IPS DF 6.9 (cell line): ENCODE measurements around the gene INAFM2.

Experiments
- DNase-seq: peaks from one replicate; pipeline ENCODE4 v3.0.0-alpha.2; 2013; ENCODE audit warnings: low read depth, low spot score
- H3K27ac ChIP-seq: one replicate; pipeline ENCODE4 v1.5.1; 2013; ENCODE audit warnings: low read length, control low read depth
- H3K27me3 ChIP-seq: 2 replicates; pipeline ENCODE4 v1.6.1; 2013; ENCODE audit warnings: mild to moderate bottlenecking, low read length; ENCODE audit not compliant: control insufficient read depth, insufficient read depth
- H3K36me3 ChIP-seq: 2 replicates; pipeline ENCODE4 v1.6.1; 2013; ENCODE audit warnings: low read length; ENCODE audit not compliant: control insufficient read depth, insufficient read depth
- H3K4me1 ChIP-seq: 2 replicates; pipeline ENCODE4 v1.6.1; 2013; ENCODE audit warnings: low read length; ENCODE audit not compliant: control insufficient read depth, insufficient read depth
- H3K4me3 ChIP-seq: 2 replicates; pipeline ENCODE4 v1.5.1; 2013; ENCODE audit warnings: mild to moderate bottlenecking, low read length
- H3K9me3 ChIP-seq: 2 replicates; pipeline ENCODE4 v1.6.1; 2013; ENCODE audit warnings: low read length, inconsistent platforms; ENCODE audit not compliant: control insufficient read depth, insufficient read depth
- WGBS: extraction: QIAGEN DNeasy Blood & Tissue Kit; methylation state at CpG from one replicate; pipeline ENCODE4 v1.1.7; 2013; ENCODE audit warnings: mixed read lengths, missing lambda C conversion rate; ENCODE audit not compliant: insufficient read length, insufficient coverage; 5-methylcytosine and 5-hydroxymethylcytosine counted together

Gene INAFM2

DNA sequence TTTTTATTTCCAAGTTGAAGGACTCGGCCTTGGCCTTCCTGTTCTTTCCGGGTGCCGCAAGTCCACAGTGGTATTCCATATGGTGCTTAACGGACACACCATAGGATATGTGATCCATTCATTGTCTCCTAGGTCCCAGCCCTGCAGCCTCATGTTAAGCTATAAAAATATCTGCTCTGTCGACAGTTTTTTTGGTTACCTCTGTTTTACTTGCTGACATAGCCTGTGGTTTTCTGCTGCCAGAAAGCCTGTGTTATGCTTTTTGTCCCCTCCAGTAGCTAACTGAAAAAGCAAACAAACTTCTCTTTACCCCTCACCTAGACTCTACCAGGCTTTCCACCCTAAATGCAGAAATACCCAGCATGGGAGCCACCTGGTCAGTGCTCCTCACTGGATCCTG lies 5.3 kb downstream of the INAFM2 start:
- no peaks in the 10 kb centered on the region for H3K27me3 ChIP-seq
- no CpG with 5 or more reads among the region's 5 CpGs for WGBS
- H3K36me3 ChIP-seq = no peaks in the 10 kb centered on the region
- H3K4me3 ChIP-seq = no peak overlapping the region
- DNase-seq = no peak
- H3K4me1 ChIP-seq = peaks cover 8% of the 10 kb centered on the region
- H3K27ac ChIP-seq = no peak overlapping the region
- H3K9me3 ChIP-seq = no peaks in the 10 kb centered on the region

DNA sequence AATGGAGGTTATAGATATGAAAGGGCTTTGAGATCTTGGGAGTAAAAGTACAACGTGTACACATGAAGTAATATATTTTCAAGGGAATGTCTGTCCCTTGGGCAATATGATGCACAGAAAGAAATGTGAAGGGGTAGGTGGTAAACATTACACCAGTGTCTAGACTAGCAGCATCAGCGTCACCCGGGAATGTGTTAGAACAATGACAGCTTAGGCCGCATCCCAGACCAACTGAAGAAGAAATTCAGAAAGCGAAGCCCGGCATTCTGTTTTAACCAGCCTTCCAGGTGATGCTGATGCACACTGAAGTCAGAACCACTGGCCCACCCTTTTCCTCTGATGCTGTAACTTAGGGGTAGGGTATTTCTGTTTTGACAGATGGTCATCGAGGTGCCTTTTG lies 6.3 kb downstream of the INAFM2 start:
- Histone ChIP-seq H3K4me1 (peaks cover 8% of the 10 kb centered on the region), H3K4me3 (no peak overlapping the region), H3K9me3 (no peaks in the 10 kb centered on the region), H3K27me3 (no peaks in the 10 kb centered on the region), H3K27ac (no peak overlapping the region), H3K36me3 (no peaks in the 10 kb centered on the region)
- no peak for DNase-seq
- WGBS = no CpG with 5 or more reads among the region's 7 CpGs

DNA sequence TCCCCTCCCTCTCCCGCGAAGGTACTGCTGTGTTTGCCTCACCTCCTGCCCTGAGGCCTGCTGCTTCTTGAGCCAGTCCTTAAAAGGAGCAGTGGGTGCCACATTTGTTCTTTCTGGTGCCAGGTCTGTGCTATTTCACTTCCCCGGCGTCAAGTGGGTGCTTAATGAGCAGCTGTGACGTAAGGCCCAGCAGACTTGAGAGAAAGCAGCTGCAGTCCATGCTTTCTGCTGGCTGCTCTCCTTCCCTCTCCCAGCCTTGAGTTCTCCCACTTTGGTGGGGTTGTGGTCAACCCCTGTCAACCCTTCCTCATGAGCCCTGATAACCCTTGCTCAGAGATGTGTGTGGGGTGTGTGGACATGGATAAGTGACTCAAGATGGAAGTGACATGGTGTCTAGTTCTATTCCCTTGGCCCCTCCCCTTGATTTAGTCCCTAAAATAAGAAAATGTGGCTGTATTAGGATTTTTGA lies 6.9 kb downstream of the INAFM2 start:
- no peaks in the 10 kb centered on the region for H3K27me3 ChIP-seq
- no peak overlapping the region for H3K4me3 ChIP-seq
- no peak for DNase-seq
- WGBS = no CpG with 5 or more reads among the region's 5 CpGs
- peaks cover 11% of the 10 kb centered on the region for H3K4me1 ChIP-seq
- no peaks in the 10 kb centered on the region for H3K36me3 ChIP-seq
- no peaks in the 10 kb centered on the region for H3K9me3 ChIP-seq
- H3K27ac ChIP-seq = no peak overlapping the region

- Histone ChIP-seq H3K9me3 (no peaks in the 10 kb centered on the region), H3K4me1 (peaks cover 11% of the 10 kb centered on the region), H3K36me3 (no peaks in the 10 kb centered on the region), H3K27me3 (no peaks in the 10 kb centered on the region), H3K27ac (no peak overlapping the region), H3K4me3 (no peak overlapping the region)
- WGBS = no CpG with 5 or more reads among the region's 7 CpGs
- DNase-seq = no peak
Observed at GRCh38 chr15:40331026-40331425, 7.5 kb downstream of the INAFM2 start.

GRCh38 chr15:40331637-40332036 lies 8.1 kb downstream of the INAFM2 start:
- Histone ChIP-seq H3K4me3 (no peak overlapping the region), H3K27me3 (no peaks in the 10 kb centered on the region), H3K36me3 (no peaks in the 10 kb centered on the region), H3K27ac (no peak overlapping the region), H3K9me3 (no peaks in the 10 kb centered on the region), H3K4me1 (peaks cover 11% of the 10 kb centered on the region)
- DNase-seq = no peak
- WGBS = no CpG with 5 or more reads among the region's 7 CpGs

DNA sequence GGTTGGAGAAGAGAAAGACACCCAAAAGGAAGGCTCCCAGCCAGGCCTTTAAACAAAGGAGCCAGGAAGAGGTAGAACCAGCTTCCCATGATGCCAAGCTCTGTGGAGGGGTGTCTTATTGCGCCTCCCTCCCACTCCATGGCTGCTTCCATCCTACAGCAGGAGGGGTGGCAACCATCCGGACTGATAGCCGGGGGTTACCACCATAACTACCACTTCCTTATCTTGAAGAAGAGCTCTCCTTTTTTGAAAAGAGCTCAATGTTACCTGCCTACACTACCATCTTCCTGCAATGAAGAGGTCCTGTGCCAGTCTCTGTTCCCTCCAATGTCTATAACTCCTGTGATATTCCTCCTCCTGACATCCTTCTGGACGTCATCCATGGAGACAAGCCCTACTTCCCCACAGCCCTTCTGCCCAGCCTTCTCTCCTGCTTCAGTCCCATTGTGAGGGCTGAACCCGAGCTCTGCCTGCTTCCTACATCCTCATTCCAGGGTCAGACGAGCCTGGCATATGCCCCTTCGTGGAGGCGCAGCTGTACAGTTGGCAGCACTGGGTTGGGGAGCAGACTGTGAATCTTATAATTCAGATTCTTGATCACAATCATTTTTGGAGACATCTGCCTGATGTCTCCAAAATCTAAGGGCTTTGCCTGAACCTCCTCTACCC lies 8.8 kb downstream of the INAFM2 start:
- no peak for DNase-seq
- H3K27me3 ChIP-seq = no peaks in the 10 kb centered on the region
- peaks cover 10% of the 10 kb centered on the region for H3K4me1 ChIP-seq
- no peaks in the 10 kb centered on the region for H3K36me3 ChIP-seq
- H3K9me3 ChIP-seq = no peaks in the 10 kb centered on the region
- no peak overlapping the region for H3K4me3 ChIP-seq
- no CpG with 5 or more reads among the region's 8 CpGs for WGBS
- H3K27ac ChIP-seq = no peak overlapping the region

DNA sequence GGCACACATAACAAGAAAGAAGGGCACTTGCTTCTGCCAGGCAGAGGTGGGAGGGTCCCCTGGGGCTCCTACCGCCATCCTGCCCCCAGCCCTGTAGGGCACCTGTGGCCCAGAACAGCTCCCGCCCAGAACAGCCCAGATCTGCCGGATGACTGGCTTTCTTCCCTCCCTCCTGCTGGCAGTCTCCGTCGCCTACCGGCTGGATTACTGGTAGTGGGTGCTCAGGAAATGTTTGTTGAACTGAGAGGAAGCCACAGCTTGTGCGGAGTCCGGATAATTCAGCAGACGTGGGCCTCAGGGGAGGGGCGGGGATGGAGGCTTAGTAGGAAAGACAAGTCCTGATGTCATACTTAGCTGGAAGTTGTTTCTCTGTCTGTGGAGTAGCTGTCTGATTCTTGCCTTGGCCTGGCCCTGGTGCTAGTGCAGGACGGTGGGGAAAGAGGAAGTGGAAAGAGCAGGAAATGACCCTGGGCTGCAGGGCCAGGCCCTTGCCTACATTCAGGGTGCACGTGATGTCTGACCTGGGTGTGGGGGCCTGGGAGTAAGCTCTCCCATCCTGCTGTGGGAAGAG lies 10.5 kb downstream of the INAFM2 start:
- Histone ChIP-seq H3K4me3 (no peak overlapping the region), H3K4me1 (peaks cover 5% of the 10 kb centered on the region), H3K27ac (no peak overlapping the region), H3K9me3 (no peaks in the 10 kb centered on the region), H3K27me3 (no peaks in the 10 kb centered on the region), H3K36me3 (no peaks in the 10 kb centered on the region)
- no CpG with 5 or more reads among the region's 12 CpGs for WGBS
- DNase-seq = no peak

DNA sequence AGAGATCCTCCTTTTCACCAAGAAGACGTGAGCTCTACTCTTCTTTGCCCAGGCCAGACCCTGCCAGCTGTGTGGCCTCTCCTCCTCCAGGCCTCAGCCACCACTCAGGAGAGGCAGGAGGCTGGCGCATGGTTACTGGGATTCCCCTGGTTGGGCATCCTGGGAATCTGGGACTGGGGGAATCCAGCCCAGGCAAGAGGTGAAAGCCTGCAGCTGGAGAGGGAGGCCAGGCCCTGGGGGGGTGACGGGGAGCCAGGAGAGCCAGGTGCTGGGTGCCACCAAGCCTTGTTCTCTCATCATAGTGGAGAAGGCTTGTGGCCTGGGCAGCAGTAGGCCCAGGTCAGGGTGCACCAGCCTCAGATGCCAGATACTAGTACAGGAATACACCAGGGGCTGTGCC lies 11.0 kb downstream of the INAFM2 start:
- Histone ChIP-seq H3K4me1 (peaks cover 5% of the 10 kb centered on the region), H3K36me3 (no peaks in the 10 kb centered on the region), H3K27me3 (no peaks in the 10 kb centered on the region), H3K4me3 (no peak overlapping the region), H3K27ac (no peak overlapping the region), H3K9me3 (no peaks in the 10 kb centered on the region)
- no CpG with 5 or more reads among the region's 3 CpGs for WGBS
- DNase-seq = no peak

GRCh38 chr15:40334941-40335795 lies 11.7 kb downstream of the INAFM2 start:
- H3K36me3 ChIP-seq = no peaks in the 10 kb centered on the region
- WGBS = no CpG with 5 or more reads among the region's 26 CpGs
- H3K4me1 ChIP-seq = peaks cover 10% of the 10 kb centered on the region
- no peak overlapping the region for H3K4me3 ChIP-seq
- no peak for DNase-seq
- H3K27me3 ChIP-seq = no peaks in the 10 kb centered on the region
- no peaks in the 10 kb centered on the region for H3K9me3 ChIP-seq
- no peak overlapping the region for H3K27ac ChIP-seq

DNA sequence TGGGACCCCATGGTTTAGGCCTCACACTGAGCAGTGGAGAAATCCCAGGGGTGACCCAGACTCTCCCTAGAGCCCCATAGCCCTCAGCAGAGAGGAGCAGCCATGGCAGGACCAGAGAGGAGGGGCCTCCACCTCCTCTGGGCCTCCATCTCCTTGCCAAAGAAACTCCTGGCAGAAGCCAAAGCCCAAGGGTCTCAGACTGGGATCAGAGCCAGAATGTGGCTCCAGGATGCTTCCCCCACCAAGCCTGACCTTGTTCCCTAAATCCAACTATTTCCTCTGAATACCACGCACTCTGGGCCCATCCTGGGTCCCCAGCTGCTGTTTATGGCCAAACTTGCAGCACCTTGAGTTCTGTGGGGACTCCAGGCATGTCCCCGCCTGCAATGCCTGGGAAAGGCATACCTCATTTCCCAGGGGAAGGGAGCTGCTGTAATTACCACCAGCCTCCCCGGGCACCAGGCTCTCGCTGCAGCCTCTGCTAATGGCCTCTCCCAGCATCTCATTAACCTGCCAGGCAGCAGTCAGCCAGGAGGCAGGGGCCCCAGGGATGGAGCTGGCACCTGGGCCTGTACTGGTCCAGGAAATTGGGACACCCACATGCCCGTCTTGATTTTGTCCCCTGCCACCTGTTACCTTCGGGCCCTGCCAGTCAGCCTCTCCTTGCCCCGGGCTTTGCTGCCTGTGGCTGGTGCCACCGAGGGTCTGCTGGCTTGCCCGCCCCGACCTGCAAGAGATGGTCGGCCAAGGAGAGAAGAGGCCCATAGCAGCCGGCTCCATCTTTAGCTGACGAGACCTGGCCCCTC lies 12.6 kb downstream of the INAFM2 start:
- Histone ChIP-seq H3K27me3 (no peaks in the 10 kb centered on the region), H3K9me3 (no peaks in the 10 kb centered on the region), H3K36me3 (no peaks in the 10 kb centered on the region), H3K27ac (no peak overlapping the region), H3K4me1 (peaks cover 13% of the 10 kb centered on the region), H3K4me3 (no peak overlapping the region)
- no CpG with 5 or more reads among the region's 13 CpGs for WGBS
- DNase-seq = no peak
